DND-41 (cell line): ENCODE results near the gene PPDPF.

Source experiments
- CTCF ChIP-seq: IDR thresholded peaks from 2 replicates; pipeline ENCODE4 v1.5.1; 2012; ENCODE audit warnings: borderline replicate concordance, low read length, moderate library complexity, mild to moderate bottlenecking; ENCODE audit not compliant: poor library complexity, severe bottlenecking; ENCODE audit errors: extremely low read depth
- EZH2 ChIP-seq: IDR thresholded peaks from 3 replicates; pipeline ENCODE4 v1.6.1; 2012; ENCODE audit warnings: borderline replicate concordance, low read depth, mild to moderate bottlenecking, moderate library complexity, low read length, inconsistent platforms; ENCODE audit not compliant: severe bottlenecking

DNA sequence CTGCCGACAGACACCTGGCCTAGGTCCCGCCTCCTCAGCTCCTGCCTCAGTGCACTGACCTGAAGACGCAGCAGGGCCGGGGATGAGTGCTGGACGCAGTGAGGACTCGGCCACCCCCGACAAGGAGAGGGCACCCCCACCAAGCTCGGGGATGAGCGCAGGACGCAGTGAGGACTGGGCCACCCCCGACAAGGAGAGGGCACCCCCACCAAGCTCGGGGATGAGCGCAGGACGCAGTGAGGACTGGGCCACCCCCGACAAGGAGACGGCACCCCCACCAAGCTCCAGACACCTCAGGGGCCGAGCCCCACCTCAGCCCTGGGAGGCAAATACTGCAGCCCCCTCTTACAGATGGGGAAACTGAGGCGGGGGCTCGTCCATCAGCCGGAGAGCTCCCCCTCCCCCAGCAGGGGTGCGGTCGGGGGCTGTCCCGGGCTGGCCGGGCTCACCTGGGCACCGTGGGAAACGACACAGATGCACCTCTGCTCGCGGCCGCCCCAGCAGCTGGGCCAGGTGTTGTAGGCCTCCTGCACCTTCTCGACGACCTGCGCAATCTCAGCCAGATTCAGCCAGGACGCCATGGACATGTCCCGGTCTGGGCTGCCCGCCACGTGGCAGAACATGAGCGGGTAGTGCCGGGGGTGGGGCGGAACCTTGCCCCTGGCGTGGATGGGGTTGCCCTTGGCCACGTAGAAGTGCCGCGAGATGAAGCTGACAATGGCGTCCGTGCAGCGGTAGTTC lies 46.0 kb downstream of the PPDPF start:
- TF ChIP-seq CTCF (no peak), EZH2 (no peak)
